HEK293 (cell line): ENCODE data around the gene TMEM229B.

Experiments used
- CTCF ChIP-seq: fragments of 450-650 bp; formaldehyde crosslinking; IDR thresholded peaks from 2 replicates; pipeline ENCODE4 v1.5.1; 2016; ENCODE audit warnings: missing biosample characterization, missing genetic modification characterization
- PRDM10 ChIP-seq: fragments of 450-650 bp; formaldehyde crosslinking; IDR thresholded peaks from 2 replicates; pipeline ENCODE4 v1.5.1; 2016; ENCODE audit warnings: missing biosample characterization, missing genetic modification characterization
- SALL2 ChIP-seq: fragments of 450-650 bp; formaldehyde crosslinking; IDR thresholded peaks from 2 replicates; pipeline ENCODE4 v1.5.0; 2017; ENCODE audit warnings: missing biosample characterization, mild to moderate bottlenecking, missing genetic modification characterization, borderline replicate concordance
- SP3 ChIP-seq: fragments of 450-650 bp; formaldehyde crosslinking; IDR thresholded peaks from 2 replicates; pipeline ENCODE4 v1.5.1; 2016; ENCODE audit warnings: missing biosample characterization, missing genetic modification characterization
- ZBTB21 ChIP-seq: fragments of 450-650 bp; formaldehyde crosslinking; IDR thresholded peaks from 2 replicates; pipeline ENCODE4 v1.5.1; 2017; ENCODE audit warnings: missing biosample characterization, missing genetic modification characterization
- ZNF24 ChIP-seq: fragments of 450-650 bp; formaldehyde crosslinking; IDR thresholded peaks from 2 replicates; pipeline ENCODE4 v1.5.1; 2016; ENCODE audit warnings: missing biosample characterization, missing genetic modification characterization
- ZNF274 ChIP-seq, 2 experiments: fragments of 200-500 bp in 1 of 2; fragments of 450-650 bp in 1 of 2; sonication (Bioruptor generic) in 1 of 2; formaldehyde crosslinking in 1 of 2; IDR thresholded peaks; 2 replicates each; pipeline versions ENCODE4 v1.5.1 to v1.6.1; 2014 to 2016; ENCODE audit warnings: borderline replicate concordance in 1 of 2, inconsistent platforms in 1 of 2, low read length in 1 of 2, missing biosample characterization in 1 of 2, missing genetic modification characterization in 1 of 2
- ZNF335 ChIP-seq: fragments of 450-650 bp; formaldehyde crosslinking; conservative IDR thresholded peaks from 2 replicates; pipeline ENCODE4 v1.5.1; 2016; ENCODE audit warnings: missing biosample characterization, missing genetic modification characterization
- ZNF341 ChIP-seq: fragments of 450-650 bp; formaldehyde crosslinking; IDR thresholded peaks from 2 replicates; pipeline ENCODE4; 2016; ENCODE audit warnings: low read depth, missing biosample characterization, missing genetic modification characterization
- ZNF510 ChIP-seq: fragments of 450-650 bp; formaldehyde crosslinking; IDR thresholded peaks from 2 replicates; pipeline ENCODE4 v1.5.1; 2018; ENCODE audit warnings: mild to moderate bottlenecking, missing genetic modification characterization, missing biosample characterization; ENCODE audit not compliant: insufficient replicate concordance
- TF ChIP-seq, protein P1 (sequence below): fragments of 450-650 bp; formaldehyde crosslinking; IDR thresholded peaks from 2 replicates; pipeline ENCODE4 v1.5.1; 2016; ENCODE audit warnings: missing biosample characterization, missing genetic modification characterization

GRCh38 chr14:67453575-67454300 is 34.8 kb downstream of the TMEM229B start:
- TF ChIP-seq SALL2, result no peak
- TF ChIP-seq PRDM10, result no peak
- no peak for TF ChIP-seq CTCF (tag by site-specific recombination)
- no peak for TF ChIP-seq SP3 (tag by site-specific recombination)
- TF ChIP-seq ZNF341 (tag by site-specific recombination), result no peak
- no peak for TF ChIP-seq ZNF510 (tag by site-specific recombination)
- TF ChIP-seq ZBTB21, result no peak
- TF ChIP-seq ZNF274 (IDR thresholded peaks at IDR 0.05; ENCODE audit: low read length), result no peak
- TF ChIP-seq ZNF274 (tag by site-specific recombination; IDR thresholded peaks at IDR 0.05; ENCODE audit: borderline replicate concordance), result no peak
- TF ChIP-seq ZNF335 (tag by site-specific recombination), result no peak
- no peak for TF ChIP-seq ZNF24 (tag by site-specific recombination)
- TF ChIP-seq, protein P1, sequence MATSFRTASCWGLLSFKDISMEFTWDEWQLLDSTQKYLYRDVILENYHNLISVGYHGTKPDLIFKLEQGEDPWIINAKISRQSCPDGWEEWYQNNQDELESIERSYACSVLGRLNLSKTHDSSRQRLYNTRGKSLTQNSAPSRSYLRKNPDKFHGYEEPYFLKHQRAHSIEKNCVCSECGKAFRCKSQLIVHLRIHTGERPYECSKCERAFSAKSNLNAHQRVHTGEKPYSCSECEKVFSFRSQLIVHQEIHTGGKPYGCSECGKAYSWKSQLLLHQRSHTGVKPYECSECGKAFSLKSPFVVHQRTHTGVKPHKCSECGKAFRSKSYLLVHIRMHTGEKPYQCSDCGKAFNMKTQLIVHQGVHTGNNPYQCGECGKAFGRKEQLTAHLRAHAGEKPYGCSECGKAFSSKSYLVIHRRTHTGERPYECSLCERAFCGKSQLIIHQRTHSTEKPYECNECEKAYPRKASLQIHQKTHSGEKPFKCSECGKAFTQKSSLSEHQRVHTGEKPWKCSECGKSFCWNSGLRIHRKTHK (tag by site-specific recombination), result no peak
